ELR (cell line): ENCODE results near the gene TUBA4B.
A peak's percentile ranks its signal among the peaks of the same experiment; 100 is the strongest.
"Not testable (repeated sequence)": the region's sequence is repeated elsewhere in the genome, so short reads cannot be mapped to it uniquely, and the experiment has no call there.

Experiments
- DNase-seq: peaks from one replicate; pipeline ENCODE4 v3.0.0-alpha.2; 2015; ENCODE audit warnings: low read depth

Gene TUBA4B

DNA sequence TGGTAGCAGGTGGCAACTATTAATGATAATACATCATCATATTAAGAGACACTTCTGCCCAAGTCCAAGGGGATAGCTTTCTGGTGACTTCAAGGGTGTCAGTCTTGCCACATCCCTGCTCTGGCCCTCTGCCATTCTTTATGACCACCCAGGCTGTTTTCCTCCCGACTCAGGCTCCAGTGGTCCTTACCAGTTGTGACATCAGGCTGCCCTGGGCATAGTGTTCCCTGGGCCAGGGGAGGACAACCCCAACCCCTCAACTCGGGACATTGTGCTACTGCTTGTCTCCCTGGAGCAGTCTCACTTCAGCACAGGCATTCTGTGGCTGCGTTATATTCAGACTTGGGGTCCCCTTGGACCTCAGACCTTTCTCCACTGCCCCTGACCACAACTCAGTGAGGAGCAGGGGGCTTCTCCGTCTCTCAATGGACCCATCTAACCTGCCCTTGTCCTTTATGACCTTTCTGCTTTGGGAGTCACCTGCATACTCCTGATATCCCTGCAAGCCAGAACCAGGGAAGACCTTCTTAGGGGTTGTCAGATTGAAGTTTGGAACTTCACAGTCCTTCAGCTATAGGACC lies 39.0 kb downstream of the TUBA4B start:
- no peak for DNase-seq

DNA sequence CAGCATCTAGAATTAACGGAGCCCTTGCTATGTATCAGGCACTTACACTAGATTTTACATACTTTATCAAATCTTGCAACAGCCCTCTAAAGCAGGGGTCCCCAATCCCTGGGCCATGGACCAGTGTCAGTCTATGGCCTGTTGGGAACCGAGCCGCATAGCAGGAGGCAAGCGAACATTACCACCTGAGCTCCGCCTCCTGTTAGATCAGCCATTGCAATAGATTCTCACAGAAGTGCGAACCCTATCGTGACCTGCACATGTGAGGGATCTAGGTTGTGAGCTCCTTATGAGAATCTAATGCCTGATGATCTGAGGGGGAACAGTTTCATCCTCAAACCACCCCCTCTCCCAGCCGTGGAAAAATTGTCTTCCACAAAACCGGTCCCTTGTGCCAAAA lies 39.6 kb downstream of the TUBA4B start:
- DNase-seq: no peak

DNA sequence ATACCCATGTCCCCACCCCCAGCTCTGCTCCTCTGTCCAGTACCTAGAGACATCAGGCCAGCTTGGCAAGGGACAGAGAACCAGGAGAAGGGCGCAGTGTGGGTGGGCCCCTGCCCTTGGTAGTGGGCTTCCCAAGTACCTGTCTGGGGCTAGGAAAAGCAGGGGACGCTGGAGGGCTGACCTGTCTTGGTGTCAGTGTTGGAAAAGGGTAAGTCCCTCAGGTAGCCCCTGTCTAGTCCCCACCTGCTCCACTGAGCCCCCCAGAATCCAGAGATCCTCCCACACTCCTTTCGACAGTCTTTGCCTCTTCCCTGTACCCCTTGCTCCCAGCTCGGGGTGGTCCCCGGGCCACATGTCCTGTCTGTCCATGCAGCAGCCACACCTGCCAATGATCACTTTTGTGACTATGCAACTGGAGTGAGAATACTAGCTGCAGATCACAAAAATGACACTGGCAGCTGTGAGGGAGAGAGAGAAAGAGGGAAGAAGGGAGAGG lies 40.7 kb downstream of the TUBA4B start:
- DNase-seq: no peak

DNA sequence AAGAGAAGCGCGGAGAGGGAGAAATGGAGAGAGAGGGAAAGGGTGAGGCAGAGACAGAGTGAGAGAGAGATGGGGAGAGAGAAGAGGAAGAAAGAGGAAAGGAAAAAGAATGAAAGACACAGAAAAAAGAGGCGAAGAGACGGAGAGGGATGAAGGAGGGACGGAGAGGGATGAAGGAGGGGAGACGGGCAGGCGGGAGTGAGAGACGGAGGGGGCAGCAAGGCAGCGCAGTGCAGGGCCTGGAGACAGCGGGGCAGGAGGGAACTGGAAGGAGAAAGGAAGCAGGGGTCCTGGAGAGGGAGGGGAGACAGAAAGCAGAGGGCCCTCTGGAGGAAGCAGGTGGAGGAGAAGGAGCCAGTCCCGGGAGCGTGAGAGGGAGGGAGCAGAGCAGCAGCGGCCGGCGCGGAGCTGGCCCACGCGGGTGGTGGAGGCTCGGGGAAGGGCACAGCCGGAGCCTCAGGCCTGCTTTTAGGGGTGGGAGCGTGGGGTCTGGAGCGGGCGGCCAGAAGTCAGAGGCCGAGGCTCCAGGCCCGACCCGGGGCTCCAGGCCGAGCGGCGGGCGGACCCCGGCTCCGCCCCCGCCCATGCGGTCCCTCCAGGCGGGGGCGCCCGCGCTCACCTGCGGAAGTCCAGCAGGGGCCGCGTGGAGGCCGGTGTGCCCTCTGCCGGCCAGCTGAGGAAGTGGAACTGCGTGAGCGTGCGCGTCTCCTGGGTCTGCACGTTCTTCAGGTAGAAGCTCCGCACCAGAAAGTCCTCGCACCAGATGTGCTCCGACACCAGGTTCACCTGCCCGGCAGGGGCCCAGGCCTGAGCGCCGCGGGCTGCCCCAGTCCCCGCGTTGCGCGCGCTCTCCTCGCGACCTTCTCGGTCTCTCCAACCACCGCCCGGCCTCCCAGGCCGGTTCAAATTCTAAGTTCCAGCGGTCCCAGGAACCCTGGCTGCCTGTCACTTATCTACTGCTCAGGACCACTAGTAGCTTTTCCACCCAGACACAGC lies 41.6 kb downstream of the TUBA4B start:
- peak; percentile 80 for DNase-seq

DNA sequence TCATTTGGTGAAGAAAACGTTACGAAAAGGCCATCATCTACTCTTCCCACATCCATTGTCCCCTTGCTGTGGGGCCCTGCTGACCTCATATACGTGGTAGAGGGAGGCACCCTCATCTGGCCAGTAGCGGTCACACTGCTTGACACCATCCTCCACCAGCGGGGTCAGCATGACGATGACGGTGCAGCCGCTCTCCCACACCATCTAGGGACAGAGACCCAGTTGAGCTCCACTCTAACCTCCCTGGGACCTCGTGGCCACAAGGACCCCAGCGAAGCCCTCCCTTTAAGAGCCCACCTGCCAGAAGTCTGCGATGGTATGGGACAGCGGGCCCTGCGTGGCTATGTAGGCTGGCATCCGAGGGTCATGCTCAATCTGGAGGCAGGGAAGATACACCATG lies 43.1 kb downstream of the TUBA4B start:
- no peak for DNase-seq

DNA sequence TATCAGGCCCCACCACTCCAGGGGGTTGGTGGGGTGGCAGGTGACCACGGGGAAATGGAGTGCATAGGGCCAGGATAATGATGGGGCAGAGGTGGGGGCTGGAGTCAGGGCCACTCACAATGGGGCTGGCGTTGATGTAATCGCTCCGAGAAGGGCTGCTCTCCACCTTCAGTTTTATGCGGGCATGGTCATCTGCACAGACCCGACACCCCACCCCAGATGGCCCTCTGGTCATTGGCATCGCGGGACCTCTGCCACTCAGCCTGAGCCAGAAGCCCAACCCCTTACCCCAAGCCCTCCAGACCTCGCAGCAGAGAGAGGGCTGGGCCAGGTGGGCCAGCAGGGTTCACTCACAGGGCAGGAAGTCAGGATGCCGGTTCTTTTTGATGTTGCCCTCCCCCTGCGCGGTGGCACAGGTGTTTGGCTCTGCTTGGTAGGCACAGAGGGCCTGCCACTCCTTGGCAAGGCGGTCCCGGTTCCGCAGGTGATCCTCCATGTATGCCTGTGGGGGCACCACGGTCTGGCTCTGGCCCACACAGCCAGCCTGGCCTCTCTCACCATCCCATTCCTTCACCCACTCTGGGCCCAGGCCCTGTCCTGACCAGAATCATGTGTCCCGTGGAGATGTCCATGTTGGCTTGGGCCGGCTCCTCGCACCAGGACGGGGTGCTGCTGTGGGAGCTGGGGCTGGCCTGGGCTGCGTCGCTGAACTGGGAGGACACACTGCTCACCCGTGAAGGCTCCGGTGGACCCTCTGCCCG lies 43.8 kb downstream of the TUBA4B start:
- no peak for DNase-seq

DNA sequence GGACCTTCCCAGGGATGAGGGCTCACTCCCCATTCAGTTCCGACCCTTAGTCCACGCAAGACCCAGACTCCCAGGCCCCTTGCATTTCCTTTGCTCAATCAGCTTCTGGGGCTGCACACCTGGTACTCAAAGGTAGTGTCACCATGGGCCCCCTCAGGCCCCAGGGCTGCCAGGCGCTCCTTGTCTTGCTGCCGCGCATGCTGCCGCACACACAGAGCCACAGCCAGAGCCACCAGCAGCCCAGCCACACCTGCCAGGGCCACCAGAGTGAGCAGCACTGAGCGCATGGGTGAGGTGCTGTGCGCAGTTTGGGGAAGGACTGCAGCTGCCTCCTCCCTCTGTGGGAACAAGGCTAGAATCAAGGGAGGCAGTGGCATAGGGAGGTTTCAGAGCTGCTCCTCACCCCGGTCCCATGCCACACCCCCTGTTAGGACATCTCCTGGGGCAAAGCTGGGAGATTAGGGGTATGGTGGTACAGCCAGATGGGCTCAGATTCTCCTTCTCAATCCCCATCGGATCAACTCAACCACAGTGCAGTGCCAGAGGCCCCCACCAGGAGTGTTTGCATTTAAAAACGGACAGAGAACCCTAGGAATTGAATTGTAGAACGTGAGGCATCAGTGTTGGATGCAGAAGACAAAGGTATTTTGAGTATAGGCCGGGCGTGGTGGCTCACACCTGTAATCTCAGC lies 44.9 kb downstream of the TUBA4B start:
- peak; percentile 57 for DNase-seq

DNA sequence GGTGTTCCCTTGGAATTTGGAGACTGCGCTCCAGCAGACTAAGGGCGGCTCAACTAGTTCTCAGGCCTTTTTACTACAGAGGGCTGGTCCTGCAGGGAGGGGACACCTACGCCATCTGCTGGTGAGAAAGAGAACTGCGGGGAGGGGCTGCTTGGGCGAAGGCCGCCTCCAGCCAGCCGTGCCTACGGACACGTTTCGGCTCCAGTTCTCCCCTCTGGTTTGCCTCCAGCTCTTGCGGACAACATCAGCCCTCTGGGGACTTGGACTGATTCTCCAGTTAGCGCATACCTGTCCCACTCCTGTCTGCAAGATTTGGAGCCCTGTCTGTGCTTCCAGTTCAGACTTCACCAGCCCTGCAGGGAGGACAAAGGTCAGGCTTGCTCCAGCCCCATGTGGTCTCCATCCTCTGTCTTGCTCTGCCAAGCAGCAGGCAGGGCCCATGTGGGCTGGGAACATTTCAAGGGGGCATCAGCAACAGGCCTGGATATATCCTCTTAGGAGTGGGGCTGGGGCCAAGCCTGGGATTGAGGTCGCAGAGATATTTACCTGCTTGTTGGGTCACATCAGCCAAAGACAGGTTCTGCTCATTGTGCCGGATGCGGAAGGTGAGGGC lies 45.8 kb downstream of the TUBA4B start:
- DNase-seq: peak; percentile 80

DNA sequence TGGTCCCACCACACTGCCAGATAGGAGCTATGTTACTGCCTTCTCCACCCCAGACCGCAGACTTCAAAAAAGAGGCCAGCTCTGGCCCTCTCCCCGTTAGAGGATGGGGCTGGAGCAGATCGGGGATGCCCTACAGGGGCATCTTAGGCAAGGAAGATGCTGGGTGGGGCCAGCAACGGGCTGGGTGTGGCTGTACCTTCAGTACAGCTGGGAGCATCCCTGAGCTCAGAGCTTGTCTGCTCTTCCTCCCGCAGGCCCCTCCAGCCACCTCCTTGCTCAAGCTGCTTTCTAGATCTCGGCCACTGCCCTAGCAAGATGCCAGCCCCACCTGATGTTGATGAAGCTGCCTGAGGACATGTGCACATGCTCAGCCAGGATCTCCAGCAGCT lies 46.3 kb downstream of the TUBA4B start:
- no peak for DNase-seq

DNA sequence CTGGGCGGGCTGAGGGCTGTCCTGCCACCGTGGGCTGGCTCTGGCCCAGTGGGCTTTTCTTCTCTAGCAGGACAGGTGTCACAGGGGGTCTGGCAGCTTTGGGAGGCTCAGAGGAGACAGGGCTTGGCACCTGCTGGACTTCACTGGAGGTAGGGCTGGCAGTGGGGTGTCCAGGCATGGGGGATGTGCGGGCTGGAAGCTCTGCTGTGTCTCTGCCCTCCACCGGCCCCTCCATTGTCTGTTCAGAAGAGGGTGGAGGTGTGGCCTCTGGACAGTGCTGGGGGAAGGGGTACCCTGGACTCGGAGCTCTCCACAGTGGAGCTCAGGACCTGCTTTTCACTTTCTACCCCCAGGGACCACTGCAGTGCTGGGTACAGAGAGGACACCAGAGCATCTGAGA lies 47.0 kb downstream of the TUBA4B start:
- DNase-seq: no peak

DNA sequence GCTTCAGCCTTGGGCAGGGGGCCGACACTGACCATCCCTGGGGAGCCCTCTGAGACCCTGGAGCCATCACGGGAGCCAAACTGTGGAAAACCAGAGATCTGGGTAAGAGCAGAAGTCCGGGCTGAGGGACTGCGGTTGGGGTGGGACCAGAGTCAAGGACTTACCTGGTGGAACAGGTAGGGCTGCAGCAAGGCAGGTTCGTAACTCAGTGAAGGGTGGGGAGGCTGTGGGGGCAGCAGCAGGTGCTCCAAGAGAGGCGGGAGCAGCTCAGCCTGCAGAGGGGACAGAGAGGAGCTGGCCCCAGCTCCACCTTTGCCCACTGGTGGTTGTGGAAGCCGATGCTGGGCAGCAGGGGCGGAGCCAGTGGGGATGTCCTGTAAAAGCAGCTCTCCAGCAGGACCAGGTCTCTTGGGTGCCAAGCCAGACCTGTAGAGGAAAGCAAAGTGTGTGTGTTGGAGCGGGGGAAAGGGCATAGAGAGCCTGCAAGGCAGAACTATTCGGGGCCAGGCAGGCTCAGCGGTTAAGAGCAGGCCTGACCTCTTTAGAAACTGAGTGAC lies 49.4 kb downstream of the TUBA4B start:
- no peak for DNase-seq

DNA sequence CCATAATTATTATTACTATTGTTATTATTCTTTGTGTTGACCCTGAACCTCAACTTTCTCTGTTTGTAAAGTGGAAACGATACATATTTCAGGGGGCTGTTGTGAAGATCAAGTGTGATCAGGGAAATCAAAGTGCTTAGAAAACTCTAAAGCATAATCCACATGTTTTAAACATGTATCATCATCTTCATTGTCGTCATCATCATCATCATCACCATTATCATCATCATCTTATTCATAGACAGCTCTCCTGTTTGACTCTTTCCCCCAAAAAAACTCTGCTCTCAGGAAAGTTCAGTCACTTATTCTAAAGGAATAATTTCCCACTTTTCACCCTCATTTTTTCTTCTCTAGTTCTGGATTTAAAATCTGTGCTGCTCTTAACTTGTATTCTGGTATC lies 51.2 kb downstream of the TUBA4B start:
- DNase-seq: no peak

DNA sequence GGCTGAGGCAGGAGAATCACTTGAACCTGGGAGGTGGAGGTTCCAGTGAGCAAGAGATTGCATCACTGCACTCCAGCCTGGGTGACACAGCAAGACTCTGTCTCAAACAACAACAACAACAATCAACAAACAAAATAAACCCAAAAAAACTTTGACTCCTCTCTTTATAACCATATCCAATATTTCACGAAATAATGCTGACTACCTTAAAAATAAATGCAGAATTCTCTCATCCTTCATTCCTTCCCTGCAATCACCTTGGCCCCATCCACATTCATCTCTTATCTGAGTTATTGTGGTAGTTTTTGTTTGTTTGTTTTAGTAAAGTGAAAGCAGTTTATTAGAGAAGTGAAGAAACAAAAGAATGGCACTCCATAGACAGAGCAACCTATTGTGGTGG lies 53.0 kb downstream of the TUBA4B start:
- DNase-seq: no peak

DNA sequence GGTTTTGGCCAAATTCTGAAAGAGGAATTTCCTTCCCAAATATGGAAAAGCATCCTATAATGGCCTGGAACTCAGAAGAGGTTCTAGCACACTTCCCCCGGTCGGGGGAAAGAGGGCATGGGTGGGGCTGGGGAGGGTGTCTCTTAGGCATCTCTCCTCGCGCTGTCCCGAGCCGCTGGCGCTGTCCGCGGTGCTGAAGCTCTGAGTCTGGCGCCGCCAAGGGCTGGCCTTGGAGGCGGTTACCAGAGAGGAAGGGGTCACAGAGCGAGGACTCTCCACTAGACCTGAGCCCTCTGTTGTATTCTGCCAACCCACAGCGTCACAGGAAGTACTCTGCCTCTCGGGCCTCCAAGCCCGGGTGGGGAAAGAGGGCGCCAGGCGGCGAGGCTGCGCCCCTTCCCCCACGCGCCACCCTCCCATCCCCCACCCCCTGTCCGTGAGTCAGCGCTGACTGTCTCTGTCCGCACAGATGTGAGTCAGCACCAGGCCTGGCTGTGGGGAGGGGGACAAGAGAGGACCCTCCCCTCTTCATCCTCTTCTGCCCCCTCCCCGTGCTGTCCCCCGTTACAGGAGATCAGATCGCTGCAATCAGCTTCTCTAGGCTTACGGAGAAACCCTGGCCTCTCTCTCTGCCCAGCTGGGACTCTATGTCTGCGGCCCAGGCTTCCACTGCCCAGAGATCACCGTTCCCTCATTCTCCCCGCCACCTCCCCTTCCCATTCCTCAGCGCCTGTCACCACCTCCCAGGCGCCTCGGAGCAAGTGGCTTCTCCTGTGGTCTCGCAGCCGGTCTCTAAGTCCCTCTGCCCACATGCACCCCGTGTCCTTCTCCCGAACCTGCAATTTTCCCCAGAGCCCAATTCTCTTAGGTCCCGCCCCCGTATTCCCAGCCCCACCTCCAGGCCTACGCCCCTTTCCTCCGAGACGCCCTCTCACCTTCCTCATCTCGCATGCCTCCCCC lies 55.4 kb downstream of the TUBA4B start:
- DNase-seq: peak; percentile 78

DNA sequence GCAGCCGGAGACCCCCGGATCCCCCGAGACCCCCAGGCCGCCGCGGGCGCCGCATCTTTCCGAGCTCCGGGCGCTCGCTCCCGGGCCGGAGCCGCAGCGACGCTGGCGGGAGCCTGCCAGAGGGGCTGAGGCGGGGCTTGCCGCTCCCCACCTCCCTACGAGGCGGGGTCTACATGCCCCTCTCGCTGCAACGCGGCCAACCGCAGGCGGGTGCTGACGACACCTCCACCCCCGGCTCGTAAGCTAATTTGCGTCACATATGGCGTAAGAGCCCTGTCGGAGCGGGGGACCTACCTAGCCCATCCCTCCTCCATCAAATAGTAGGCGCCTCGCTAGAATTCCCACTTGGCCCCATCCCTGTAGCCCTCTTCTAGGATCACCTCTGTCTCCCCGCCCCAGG lies 56.2 kb downstream of the TUBA4B start, which contains the start of gene PTPRN:
PTPRN (minus strand) TSS at position 124 of the 400 bp plus-strand sequence; CDS start at position 55, 69 bp downstream.
- DNase-seq: peak; percentile 35

DNA sequence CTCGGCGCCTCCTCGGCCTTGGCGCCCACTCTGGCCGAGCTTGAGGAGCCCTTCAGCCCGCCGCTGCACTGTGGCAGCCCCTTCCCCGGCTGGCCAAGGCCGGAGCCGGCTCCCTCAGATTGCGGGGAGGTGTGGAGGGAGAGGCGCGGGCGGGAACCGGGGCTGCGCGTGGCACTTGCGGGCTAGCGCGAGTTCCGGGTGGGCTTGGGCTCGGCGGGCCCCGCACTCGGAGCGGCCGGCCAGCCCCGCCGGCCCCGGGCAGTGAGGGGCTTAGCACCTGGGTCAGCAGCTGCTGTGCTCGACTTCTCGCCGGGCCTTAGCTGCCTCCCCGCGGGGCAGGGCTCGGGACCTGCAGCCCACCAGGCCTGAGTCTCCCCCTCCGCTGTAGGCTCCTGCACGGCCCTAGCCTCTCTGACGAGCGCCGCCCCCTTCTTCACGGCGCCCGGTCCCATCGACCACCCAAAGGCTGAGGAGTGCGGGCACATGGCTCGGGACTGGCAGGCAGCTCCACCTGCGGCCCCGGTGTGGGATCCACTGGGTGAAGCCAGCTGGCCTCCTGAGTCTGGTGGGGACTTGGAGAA lies 59.7 kb downstream of the TUBA4B start:
- DNase-seq: not testable (repeated sequence)

DNA sequence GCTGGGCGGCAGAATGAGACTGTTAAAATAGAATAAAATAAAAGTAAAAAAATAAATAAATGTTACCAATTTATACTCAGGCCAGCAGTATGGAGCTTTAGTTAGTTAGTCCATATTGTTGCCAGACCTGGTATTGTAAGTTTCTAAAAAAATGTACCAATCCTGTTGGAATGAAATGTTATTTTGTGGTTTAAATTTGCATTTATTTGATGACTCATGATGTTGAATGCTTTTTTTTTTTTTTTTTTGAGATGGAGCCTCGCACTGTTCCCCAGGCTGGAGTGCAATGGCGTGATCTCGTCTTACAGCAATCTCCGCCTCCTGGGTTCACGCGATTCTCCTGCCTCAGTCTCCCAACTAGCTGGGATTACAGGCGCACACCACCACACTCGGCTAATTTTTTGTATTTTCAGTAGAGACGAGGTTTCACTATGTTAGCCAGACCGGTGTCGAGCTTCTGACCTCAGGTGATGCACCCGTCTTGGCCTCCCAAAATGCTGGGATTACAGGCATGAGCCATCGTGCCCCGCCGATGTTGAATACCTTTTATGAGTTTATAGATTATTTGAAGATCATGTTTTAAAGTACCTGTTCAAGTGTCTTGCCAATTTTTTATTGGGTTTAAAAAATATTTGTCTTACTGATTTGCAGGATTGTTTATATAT lies 61.9 kb downstream of the TUBA4B start:
- peak; percentile 32 for DNase-seq
